ENCODE results near the gene ADAMTSL1.

The ADAMTSL1 gene

GRCh38 chr9:18496256-18497000 lies 22.5 kb downstream of the ADAMTSL1 start:
- DNase-seq (ENCODE audit: low spot score), result no peak
- TF ChIP-seq CTCF (IDR thresholded peaks at IDR 0.05), result no peak
- no peak overlapping the region for H3K27ac ChIP-seq
- no peak overlapping the region for H3K4me3 ChIP-seq

- TF ChIP-seq CTCF (IDR thresholded peaks at IDR 0.05), result no peak
- DNase-seq (ENCODE audit: low spot score), result no peak
- no peak overlapping the region for H3K27ac ChIP-seq
- no peak overlapping the region for H3K4me3 ChIP-seq
These were observed 25.1 kb downstream of the ADAMTSL1 start for GRCh38 chr9:18499062-18499461.

GRCh38 chr9:18499980-18500379 lies 26.0 kb downstream of the ADAMTSL1 start:
- no peak overlapping the region for H3K27ac ChIP-seq
- H3K4me3 ChIP-seq, result no peak overlapping the region
- TF ChIP-seq CTCF (IDR thresholded peaks at IDR 0.05), result no peak
- DNase-seq (ENCODE audit: low spot score), result no peak

GRCh38 chr9:18500451-18500850 lies 26.5 kb downstream of the ADAMTSL1 start:
- no peak overlapping the region for H3K4me3 ChIP-seq
- DNase-seq (ENCODE audit: low spot score), result no peak
- TF ChIP-seq CTCF (IDR thresholded peaks at IDR 0.05), result no peak
- H3K27ac ChIP-seq, result no peak overlapping the region

- H3K4me3 ChIP-seq, result no peak overlapping the region
- DNase-seq (ENCODE audit: low spot score), result no peak
- H3K27ac ChIP-seq, result no peak overlapping the region
- TF ChIP-seq CTCF (IDR thresholded peaks at IDR 0.05), result no peak
These were observed 28.0 kb downstream of the ADAMTSL1 start for GRCh38 chr9:18501949-18502348.

GRCh38 chr9:18502546-18502945 lies 28.6 kb downstream of the ADAMTSL1 start:
- Histone ChIP-seq H3K4me3 (no peak overlapping the region), H3K27ac (no peak overlapping the region)
- DNase-seq (ENCODE audit: low spot score), result no peak
- TF ChIP-seq CTCF (IDR thresholded peaks at IDR 0.05), result no peak

GRCh38 chr9:18504707-18505106 lies 30.8 kb downstream of the ADAMTSL1 start:
- no peak overlapping the region for H3K27ac ChIP-seq
- no peak overlapping the region for H3K4me3 ChIP-seq
- no peak for DNase-seq (ENCODE audit: low spot score)
- no peak for TF ChIP-seq CTCF (IDR thresholded peaks at IDR 0.05)

Measured in coronary artery (tissue), 2 donors.